SU-DHL-6 (cell line): ENCODE results near the gene VWA8.

Experiments
- CTCF ChIP-seq: fragments of 200-600 bp; sonication (generic); IDR thresholded peaks from one replicate; pipeline ENCODE4 v1.5.1; 2017; ENCODE audit warnings: antibody characterized with exemption, mild to moderate bottlenecking, low read length, moderate library complexity; ENCODE audit not compliant: insufficient read depth, poor library complexity, severe bottlenecking
- EZH2phosphoT487 ChIP-seq: fragments of 200-600 bp; sonication (generic), shearing (Covaris generic); conservative IDR thresholded peaks from 2 replicates; pipeline ENCODE4 v1.6.1; 2018; ENCODE audit warnings: mild to moderate bottlenecking, antibody characterized with exemption, low read length, moderate library complexity, mixed read lengths

GRCh38 chr13:41944635-41945397, 16.1 kb downstream of the VWA8 start:
- TF ChIP-seq EZH2phosphoT487 (no peak), CTCF (no peak)
